Fibroblast of pulmonary artery (primary cell): ENCODE data around the gene DPM1.
"Not testable (repeated sequence)": the region's sequence is repeated elsewhere in the genome, so short reads cannot be mapped to it uniquely, and the experiment has no call there.

Source experiments
- DNase-seq: peaks from one replicate; pipeline ENCODE4 v3.0.0-alpha.2; 2010; ENCODE audit warnings: low read depth
- H3K4me3 ChIP-seq: replicated peaks from 2 replicates; pipeline ENCODE4 v1.5.1; 2011; ENCODE audit warnings: low read depth, mild to moderate bottlenecking, control low read depth, low read length, moderate library complexity
- TF ChIP-seq, protein P1 (sequence below): IDR thresholded peaks from 2 replicates; pipeline ENCODE4 v1.5.1; 2011; ENCODE audit warnings: mild to moderate bottlenecking, control low read depth, low read length, inconsistent platforms; ENCODE audit errors: missing control alignments

DPM1 gene

DNA sequence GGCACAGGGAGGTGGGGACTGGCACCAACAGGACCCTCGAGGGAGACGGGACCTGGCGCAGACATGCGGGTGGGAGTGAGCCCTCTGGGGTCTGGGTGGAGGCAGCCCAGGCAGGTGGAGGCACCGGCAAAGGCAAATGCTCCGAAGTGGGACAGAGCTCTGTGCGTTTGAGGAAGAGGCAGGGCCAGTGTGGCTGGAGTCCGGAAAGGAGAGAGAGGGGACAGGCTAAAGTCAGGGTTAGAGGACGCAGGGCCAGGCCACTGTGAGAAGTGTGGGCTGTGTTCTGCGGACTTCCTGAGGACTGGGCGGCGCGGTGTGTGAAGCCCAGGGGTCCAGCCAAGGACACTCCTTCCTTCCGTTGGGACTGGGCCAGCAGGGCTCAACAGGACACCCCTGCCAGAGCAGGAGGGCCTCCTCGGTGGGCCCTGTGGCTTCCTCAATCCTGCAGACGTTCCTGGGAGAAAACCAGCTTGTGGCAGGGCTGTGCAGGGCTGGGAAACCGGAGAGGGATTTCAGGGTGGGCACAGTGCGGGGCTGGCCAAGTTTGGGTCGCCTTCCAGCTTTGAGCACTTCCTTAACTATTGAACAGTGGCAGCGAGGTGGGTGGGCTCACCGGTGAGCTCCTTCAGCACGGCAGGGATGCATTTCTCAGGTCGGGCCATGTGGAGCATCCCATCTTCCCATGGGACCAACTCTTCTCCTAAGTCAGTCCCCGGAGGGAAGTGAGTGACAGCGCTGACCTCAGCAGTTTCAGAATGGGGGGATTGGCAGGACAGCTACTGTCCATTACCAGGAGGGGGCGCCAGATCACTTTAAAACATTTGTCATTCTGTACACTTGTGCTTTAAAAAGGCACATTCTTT, 22.8 kb upstream of the DPM1 start:
- DNase-seq = peak; percentile 75
- H3K4me3 ChIP-seq = no peak overlapping the region
- TF ChIP-seq, protein P1, sequence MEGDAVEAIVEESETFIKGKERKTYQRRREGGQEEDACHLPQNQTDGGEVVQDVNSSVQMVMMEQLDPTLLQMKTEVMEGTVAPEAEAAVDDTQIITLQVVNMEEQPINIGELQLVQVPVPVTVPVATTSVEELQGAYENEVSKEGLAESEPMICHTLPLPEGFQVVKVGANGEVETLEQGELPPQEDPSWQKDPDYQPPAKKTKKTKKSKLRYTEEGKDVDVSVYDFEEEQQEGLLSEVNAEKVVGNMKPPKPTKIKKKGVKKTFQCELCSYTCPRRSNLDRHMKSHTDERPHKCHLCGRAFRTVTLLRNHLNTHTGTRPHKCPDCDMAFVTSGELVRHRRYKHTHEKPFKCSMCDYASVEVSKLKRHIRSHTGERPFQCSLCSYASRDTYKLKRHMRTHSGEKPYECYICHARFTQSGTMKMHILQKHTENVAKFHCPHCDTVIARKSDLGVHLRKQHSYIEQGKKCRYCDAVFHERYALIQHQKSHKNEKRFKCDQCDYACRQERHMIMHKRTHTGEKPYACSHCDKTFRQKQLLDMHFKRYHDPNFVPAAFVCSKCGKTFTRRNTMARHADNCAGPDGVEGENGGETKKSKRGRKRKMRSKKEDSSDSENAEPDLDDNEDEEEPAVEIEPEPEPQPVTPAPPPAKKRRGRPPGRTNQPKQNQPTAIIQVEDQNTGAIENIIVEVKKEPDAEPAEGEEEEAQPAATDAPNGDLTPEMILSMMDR = peak; percentile 86

DNA sequence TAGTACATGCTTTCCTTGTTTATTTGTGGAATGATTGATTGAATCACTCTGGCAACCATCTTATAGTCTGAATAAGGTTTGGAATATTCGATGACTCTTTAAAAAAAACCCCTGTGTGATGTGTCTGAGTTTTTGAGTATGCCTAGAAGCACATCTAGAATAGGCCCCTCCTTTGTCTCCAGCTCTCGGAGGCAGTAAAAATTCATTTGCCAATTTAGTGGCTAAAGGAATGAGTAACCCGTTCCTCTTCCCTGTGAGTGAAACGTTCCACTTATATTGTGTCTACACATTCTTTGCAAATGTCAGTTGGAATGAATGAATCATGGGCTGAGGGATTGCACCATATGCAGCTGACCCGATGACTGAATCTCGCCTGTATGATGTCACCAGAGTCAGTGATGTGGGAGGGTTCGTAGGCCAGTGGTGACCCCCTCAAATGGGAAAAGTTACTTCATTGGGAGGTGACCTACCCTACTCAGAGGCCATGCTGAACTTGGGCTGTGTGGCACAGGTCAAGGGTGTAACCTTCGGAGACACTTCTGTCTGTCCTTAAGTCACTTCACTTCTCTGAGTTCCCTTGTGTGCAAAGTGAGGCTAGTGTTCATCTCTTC, 21.8 kb upstream of the DPM1 start:
- TF ChIP-seq, protein P1 = no peak
- H3K4me3 ChIP-seq = no peak overlapping the region
- peak; percentile 98 for DNase-seq

DNA sequence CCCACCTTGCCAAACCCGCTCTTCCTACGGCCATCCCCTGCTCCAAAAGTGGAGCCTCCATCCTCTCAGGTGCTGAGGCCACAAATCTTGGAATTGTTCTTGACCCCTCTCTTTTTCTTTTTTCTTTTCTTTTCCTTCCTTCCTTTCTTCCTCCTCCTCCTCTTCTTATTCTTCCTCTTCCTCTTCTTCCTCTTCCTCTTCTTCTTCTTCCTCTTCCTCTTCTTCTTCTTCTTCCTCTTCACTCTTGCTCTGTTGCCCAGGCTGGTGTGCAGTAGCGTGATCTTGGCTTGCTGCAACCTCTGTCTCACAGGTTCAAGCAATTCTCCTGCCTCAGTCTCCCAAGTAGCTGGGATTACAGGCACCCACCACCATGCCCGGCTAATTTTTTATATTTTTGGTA, 20.2 kb upstream of the DPM1 start:
- DNase-seq, H3K4me3 ChIP-seq: not testable (repeated sequence)

DNA sequence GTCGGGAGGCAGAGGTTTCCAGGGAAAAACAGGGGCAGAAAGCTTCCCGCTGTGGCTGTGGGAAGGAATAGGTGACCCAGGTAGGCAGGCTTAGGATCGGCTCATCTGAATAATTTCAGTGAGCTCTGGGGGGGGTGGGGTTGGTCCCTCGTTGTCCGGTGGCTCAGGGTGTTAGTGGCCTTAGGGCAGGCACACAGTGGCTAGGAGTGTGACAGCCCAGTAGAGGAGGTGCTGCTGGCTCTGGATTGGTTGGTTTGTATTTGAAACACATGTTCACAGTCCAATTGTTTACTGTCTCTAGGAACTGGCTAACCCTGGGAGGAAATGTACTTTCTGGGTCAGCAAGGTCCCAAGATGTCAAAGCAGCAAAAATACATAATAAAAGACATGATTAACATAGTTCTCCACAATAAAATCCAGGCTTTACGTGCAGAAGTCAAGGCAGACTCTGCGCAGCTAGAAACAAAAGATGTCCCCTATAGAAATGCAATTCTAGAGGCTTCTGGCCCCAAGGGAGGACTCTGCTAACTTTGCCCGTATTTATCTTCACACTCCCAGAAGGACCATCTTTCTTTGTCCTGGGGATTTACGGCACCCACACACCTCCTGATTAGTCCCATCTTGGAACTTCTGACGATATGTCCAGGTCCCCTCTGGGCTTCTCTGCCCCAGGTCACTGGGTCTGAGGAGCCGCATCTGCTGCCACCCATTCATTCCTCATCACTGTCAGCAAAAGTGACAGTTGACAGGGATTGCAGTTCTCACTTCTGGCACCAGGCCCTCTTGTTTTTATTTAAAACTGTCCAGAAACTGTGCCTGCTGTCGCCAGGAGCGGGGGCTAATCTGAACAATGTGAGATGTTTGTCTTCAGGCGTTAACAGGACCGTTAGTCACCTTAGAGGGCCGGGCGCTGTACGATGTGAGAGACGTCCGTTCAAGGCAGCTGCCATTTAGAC, 19.0 kb upstream of the DPM1 start:
- DNase-seq = no peak
- TF ChIP-seq, protein P1 = no peak
- H3K4me3 ChIP-seq = no peak overlapping the region

DNA sequence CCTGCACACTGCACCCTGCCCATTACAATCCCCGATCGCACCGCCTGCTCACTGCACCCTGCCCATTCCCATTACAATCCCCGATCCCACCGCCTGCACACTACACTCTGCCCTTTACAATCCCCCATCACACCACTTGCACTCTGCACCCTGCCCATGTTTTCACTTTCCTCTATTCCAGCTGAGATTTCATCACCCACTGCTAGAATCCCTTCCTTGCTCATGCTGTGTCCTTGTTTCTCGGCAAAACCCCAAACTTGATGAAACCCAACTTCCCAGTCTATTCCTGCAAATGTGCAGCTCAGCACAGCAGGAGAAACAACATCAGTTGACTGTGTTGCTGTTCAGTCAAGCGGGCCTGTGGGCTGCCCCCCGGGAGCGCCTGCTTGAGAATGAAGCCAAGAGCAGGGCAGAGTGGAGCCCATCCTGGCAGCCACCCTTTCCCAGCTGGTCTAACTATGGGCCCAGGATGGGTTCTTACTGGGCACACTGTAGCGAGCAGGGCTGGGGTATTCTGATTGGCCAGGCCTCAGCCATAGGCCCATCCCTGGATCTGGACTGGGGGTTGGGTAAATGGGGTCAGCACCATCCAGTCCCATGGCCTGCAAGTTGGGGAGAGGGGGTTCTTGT, 17.5 kb upstream of the DPM1 start:
- H3K4me3 ChIP-seq = no peak overlapping the region
- TF ChIP-seq, protein P1 = no peak
- no peak for DNase-seq

DNA sequence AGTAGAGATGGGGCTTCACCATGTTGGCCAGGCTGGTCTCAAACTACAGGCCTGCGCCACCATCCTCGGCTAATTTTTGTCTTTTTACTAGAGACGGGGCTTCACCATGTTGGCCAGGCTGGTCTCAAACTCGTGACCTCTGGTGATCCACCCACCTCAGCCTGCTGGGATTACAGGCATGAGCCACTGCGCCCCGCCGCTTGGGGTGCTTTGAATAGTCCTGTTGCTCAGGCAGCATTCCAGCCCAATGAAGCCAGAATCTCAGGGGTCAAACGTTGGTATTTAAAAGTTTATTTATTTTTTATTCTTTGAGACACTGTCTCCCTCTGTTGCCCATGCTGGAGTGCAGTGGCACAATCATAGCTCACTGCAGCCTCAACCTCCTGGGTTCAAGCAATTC, 11.6 kb upstream of the DPM1 start:
- no peak overlapping the region for H3K4me3 ChIP-seq
- no peak for DNase-seq
- TF ChIP-seq, protein P1 = no peak

DNA sequence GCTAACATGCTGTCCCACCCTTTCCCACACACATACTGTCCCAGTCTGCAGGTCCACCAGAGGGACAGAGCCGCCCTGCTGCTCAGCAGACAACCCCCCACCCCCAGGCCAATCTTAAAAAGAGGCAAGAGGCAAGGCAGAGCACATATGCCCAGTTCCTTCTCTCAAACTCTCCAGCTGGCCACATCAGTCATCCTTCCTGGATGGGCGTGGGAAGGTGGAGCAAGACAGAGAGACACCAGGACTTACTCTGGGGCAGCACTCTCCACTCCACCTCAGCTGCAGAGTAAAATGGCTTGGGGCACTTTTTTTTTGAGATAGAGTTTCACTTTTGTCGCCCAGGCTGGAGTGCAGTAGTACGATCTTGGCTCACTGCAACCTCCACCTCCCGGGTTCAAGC, 11.1 kb upstream of the DPM1 start:
- TF ChIP-seq, protein P1 = no peak
- no peak for DNase-seq
- no peak overlapping the region for H3K4me3 ChIP-seq
